Calu3 (cell line): ENCODE data around the gene CDHR5. TPM values are rescaled to one million over a fixed set of nuclear protein-coding genes. Genes with fewer than 3 reads are reported as not detected.

Experiments
- BruUV-seq: library from RNA; stranded (reverse); fragments of 400-500 nt; replicated peaks from 2 replicates; lab custom pipeline; 2021; lab: Mats Ljungman, UMichigan
- CTCF ChIA-PET: fragments of 300-600 bp; sonication (Branson Sonifier 250); formaldehyde crosslinking; loops from one replicate; lab custom pipeline; 2022; ENCODE audit warnings: antibody characterized with exemption; lab: Charles Lee
- DNase-seq: peaks from one replicate; pipeline ENCODE4 v3.0.0; 2022
- H3K27ac Mint-ChIP-seq: one replicate; pipeline ENCODE4 v1.8.0; 2022; ENCODE audit warnings: mixed read lengths; ENCODE audit not compliant: unreplicated experiment
- H3K27me3 Mint-ChIP-seq: one replicate; pipeline ENCODE4 v1.8.0; 2022; ENCODE audit warnings: mixed read lengths; ENCODE audit not compliant: unreplicated experiment
- H3K36me3 Mint-ChIP-seq: one replicate; pipeline ENCODE4 v1.8.0; 2022; ENCODE audit warnings: mild to moderate bottlenecking, moderate library complexity, mixed read lengths; ENCODE audit not compliant: insufficient read depth, unreplicated experiment
- H3K4me1 Mint-ChIP-seq: one replicate; pipeline ENCODE4 v1.8.0; 2022; ENCODE audit warnings: mild to moderate bottlenecking, low read depth, mixed read lengths; ENCODE audit not compliant: unreplicated experiment
- H3K4me3 Mint-ChIP-seq: one replicate; pipeline ENCODE4 v1.8.0; 2022; ENCODE audit warnings: mild to moderate bottlenecking, low read depth, moderate library complexity, mixed read lengths; ENCODE audit not compliant: unreplicated experiment
- H3K9me3 Mint-ChIP-seq: one replicate; pipeline ENCODE4 v1.8.0; 2022; ENCODE audit warnings: low read depth, mixed read lengths; ENCODE audit not compliant: unreplicated experiment
- intact Hi-C: fragments of 100-400 bp; cut with micrococcal nuclease; formaldehyde crosslinking; loops from one replicate; pipeline ENCODE4 v1.10.0; 2022; ENCODE audit not compliant: unreplicated experiment
- total RNA-seq: library from RNA; stranded (reverse); gene quantifications from 2 replicates; pipeline ENCODE4 v1.2.3, GENCODE V29; 2022
- TF ChIP-seq, protein P1 (sequence below): fragments of 200-600 bp; IDR thresholded peaks from one replicate; pipeline ENCODE4 v1.8.0; 2022; ENCODE audit warnings: antibody characterized with exemption; ENCODE audit not compliant: unreplicated experiment

Gene CDHR5
- total RNA-seq, 1 experiment from 2014 or later = 5.0 TPM

GRCh38 chr11:627308-627576, 2.5 kb upstream of the CDHR5 start:
- CTCF ChIA-PET = no interaction called here
- DNase-seq = no peak
- H3K4me1 Mint-ChIP-seq = peaks cover 10% of the 10 kb centered on the region
- no TSS peak for BruUV-seq
- peaks cover 4% of the 10 kb centered on the region for H3K9me3 Mint-ChIP-seq
- intact Hi-C loops = no loop called here
- no peak overlapping the region for H3K4me3 Mint-ChIP-seq
- H3K27ac Mint-ChIP-seq = no peak overlapping the region
- H3K36me3 Mint-ChIP-seq = peaks cover 31% of the 10 kb centered on the region
- H3K27me3 Mint-ChIP-seq = no peaks in the 10 kb centered on the region
- TF ChIP-seq, protein P1, sequence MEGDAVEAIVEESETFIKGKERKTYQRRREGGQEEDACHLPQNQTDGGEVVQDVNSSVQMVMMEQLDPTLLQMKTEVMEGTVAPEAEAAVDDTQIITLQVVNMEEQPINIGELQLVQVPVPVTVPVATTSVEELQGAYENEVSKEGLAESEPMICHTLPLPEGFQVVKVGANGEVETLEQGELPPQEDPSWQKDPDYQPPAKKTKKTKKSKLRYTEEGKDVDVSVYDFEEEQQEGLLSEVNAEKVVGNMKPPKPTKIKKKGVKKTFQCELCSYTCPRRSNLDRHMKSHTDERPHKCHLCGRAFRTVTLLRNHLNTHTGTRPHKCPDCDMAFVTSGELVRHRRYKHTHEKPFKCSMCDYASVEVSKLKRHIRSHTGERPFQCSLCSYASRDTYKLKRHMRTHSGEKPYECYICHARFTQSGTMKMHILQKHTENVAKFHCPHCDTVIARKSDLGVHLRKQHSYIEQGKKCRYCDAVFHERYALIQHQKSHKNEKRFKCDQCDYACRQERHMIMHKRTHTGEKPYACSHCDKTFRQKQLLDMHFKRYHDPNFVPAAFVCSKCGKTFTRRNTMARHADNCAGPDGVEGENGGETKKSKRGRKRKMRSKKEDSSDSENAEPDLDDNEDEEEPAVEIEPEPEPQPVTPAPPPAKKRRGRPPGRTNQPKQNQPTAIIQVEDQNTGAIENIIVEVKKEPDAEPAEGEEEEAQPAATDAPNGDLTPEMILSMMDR = no peak

DNA sequence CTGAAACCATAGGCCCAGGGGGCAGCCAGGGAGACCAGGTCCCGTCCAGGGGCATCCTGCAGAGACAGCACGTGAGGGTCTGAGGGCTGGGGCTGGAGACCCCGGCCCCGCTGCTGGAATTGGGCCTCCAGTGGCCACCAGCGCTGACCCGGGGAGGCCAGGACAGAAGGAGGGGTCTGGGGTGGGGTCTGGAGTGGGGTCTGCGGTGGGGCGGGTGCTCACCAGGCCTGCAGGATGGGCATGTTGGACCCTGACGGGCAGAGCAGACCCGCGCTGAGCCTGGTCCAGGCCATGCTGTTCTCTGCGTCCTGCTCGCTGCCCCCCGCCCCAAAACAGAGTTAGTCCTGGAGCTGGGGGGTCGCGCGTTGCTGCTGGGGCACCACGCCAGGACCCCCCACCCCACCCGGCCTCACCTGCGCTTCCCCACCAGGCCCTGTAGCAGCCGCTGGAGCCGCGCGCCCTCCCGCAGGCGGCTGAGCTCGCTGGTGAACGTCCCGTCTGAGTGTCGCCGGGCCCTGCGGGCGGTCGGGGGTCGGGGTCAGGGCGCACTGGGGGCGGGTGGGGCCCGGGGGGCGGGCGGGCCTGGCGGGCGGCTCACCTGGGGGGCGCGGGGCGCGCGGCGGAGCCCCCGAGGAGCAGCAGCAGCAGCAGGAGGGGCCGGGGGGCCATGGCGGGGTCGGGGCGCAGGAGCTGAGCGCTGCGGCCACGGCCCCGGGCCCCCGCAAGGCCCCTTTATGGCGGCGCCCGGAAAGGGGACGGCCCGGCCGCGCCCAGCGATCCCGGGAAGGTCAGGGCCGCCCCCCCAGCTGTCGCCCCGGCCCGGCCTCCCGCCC, 1.9 kb upstream of the CDHR5 start, which contains the start of gene SCT:
TSS of gene SCT (minus strand) at position 707 of the 833 bp plus-strand sequence. CDS start at position 669, 38 bp downstream.
- CTCF ChIA-PET = no interaction called here
- Mint-ChIP-seq H3K36me3 (peaks cover 31% of the 10 kb centered on the region), H3K27ac (no peak within 1 kb of the TSS), H3K9me3 (peaks cover 4% of the 10 kb centered on the region), H3K4me1 (peaks cover 10% of the 10 kb centered on the region), H3K27me3 (no peaks in the 10 kb centered on the region), H3K4me3 (no peak within 1 kb of the TSS)
- intact Hi-C loops = no loop called here
- BruUV-seq = no TSS peak
- no peak for DNase-seq
- TF ChIP-seq, protein P1 = no peak

DNA sequence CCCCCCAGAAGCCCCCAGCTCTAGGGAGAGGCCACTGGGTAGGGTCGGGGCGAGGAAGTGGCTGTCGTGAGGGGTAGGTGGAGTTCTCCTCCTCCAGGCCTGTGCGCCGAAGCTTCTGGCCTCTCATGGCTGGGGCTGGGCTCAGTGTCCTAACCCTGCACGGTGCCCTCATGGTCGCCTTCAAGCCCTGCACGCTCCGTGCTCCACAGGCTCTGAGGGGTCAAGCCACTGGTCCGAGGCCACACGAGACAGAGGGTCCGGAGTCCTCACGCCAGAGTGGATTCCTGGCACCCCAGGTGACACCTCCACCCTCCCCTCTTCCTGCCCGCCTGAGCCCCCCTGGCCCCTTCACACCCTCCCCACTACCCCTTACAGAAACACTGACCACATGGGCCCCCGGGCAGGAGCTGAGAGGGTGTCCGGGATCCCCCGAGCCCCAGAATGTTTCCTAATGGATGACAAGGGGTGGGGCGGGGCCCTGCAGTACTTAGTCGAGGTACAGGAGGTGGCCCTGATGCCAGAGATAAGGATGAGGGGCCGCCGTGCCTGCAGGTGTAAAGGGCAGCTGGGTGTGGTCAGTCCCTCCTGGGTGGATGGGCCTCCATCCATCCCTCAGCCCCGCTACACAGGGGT, 997 bp upstream of the CDHR5 start:
- TF ChIP-seq, protein P1 = no peak
- no TSS peak for BruUV-seq
- Mint-ChIP-seq H3K27ac (no peak overlapping the region), H3K4me1 (peaks cover 10% of the 10 kb centered on the region), H3K9me3 (peaks cover 4% of the 10 kb centered on the region), H3K27me3 (no peaks in the 10 kb centered on the region), H3K36me3 (peaks cover 31% of the 10 kb centered on the region), H3K4me3 (peak overlapping the region; percentile 41)
- no peak for DNase-seq
- intact Hi-C loops = no loop called here
- CTCF ChIA-PET = no interaction called here

GRCh38 chr11:623999-624704, 603 bp downstream of the CDHR5 start:
- Mint-ChIP-seq H3K9me3 (peaks cover 4% of the 10 kb centered on the region), H3K36me3 (peaks cover 35% of the 10 kb centered on the region), H3K4me3 (peak overlapping the region; percentile 41), H3K27ac (peak overlapping the region; percentile 13), H3K4me1 (peaks cover 10% of the 10 kb centered on the region), H3K27me3 (no peaks in the 10 kb centered on the region)
- CTCF ChIA-PET = interaction anchor here (0.5 kb wide), 2 partner anchors 11 to 761 kb away, joined by 3 read pairs; no protein-coding TSS in a partner anchor
- peak; percentile 82 for DNase-seq
- no TSS peak for BruUV-seq
- intact Hi-C loops = no loop called here
- TF ChIP-seq, protein P1 = no peak
